Endometrial microvascular endothelial cells (primary cell): Measurements from ENCODE around the gene GLT8D1. TPM values are rescaled to one million over a fixed set of nuclear protein-coding genes. Genes with fewer than 3 reads are reported as not detected.

ENCODE experiments used
- total RNA-seq: library from RNA; depleted of rRNA; stranded (reverse); fragments of >200 nt; gene quantifications from one replicate; pipeline ENCODE4 v1.2.3, GENCODE V29; 2015; ENCODE audit errors: inconsistent ontology term

Gene GLT8D1
- total RNA-seq, 1 donor from 2014 or later = 74.8 TPM

Other genes starting within 250 kb of the GLT8D1 start
- gene STAB1, start 210.5 kb downstream of the GLT8D1 start, total RNA-seq = 259 TPM
- 70.2 TPM for gene NT5DC2, start 171.9 kb downstream of the GLT8D1 start, total RNA-seq
- gene UQCC5, start 169.2 kb downstream of the GLT8D1 start, total RNA-seq = 0.84 TPM
- gene PBRM1, start 19.9 kb downstream of the GLT8D1 start, total RNA-seq = 50.3 TPM
- 93.8 TPM for gene GNL3, start 19.8 kb downstream of the GLT8D1 start, total RNA-seq
- 115 TPM for gene SPCS1, start 315 bp upstream of the GLT8D1 start, total RNA-seq
- gene NEK4, start 65.1 kb upstream of the GLT8D1 start, total RNA-seq = 10.2 TPM
- not detected for gene ITIH1, start 71.8 kb upstream of the GLT8D1 start, total RNA-seq
- gene ITIH3, start 89.0 kb upstream of the GLT8D1 start, total RNA-seq = not detected
- gene ITIH4, start 124.9 kb upstream of the GLT8D1 start, total RNA-seq = not detected
- 0.46 TPM for gene MUSTN1, start 129.2 kb upstream of the GLT8D1 start, total RNA-seq
- 12.6 TPM for gene STIMATE, start 191.8 kb upstream of the GLT8D1 start, total RNA-seq